K562 (cell line): ENCODE measurements around the gene LRRC74B. TPM values are rescaled to one million over a fixed set of nuclear protein-coding genes. Genes with fewer than 3 reads are reported as not detected.
A peak's percentile ranks its signal among the peaks of the same experiment; 100 is the strongest.

Experiments
- ATAC-seq: fragments of 200-7000 bp; cut with Tn5 transposase; 3 replicates; pipeline ENCODE4 v1.9.1; 2020; ENCODE audit warnings: moderate library complexity
- BruUV-seq: library from RNA; stranded (reverse); fragments of 400-500 nt; replicated peaks from 2 replicates; lab custom pipeline; 2021; lab: Mats Ljungman, UMichigan
- CTCF ChIA-PET: fragments of 300-600 bp; formaldehyde crosslinking; extraction: SDS; loops from one replicate; lab custom pipeline; 2021; ENCODE audit warnings: low intra/inter-chr PET ratio; lab: Yijun Ruan, JAX
- POLR2A ChIA-PET: fragments of 300-600, 350-650 bp; sonication (Branson Sonifier 250); formaldehyde crosslinking; extraction: SDS; loops from one replicate; lab custom pipeline; 2021; ENCODE audit warnings: antibody characterized with exemption, inconsistent platforms; lab: Yijun Ruan, JAX
- DNase-seq, 4 experiments: peaks; one replicate each; pipeline versions ENCODE4 v3.0.0 to v3.0.0-alpha.2; 2011 to 2018; ENCODE audit warnings: low spot score in 3 of 4, mixed read lengths in 3 of 4; ENCODE audit errors: extremely low read depth in 1 of 4
- FAIRE-seq: peaks from 2 replicates; lab custom pipeline; 2011; peaks lifted over from hg19 to GRCh38; lab: Jason Lieb, UNC
- H2AFZ ChIP-seq: 2 replicates; pipeline ENCODE4 v1.6.0; 2011; ENCODE audit warnings: low read depth, low read length, control low read depth, inconsistent platforms
- H3K27ac ChIP-seq: fragments of 200-600 bp; 3 replicates; pipeline ENCODE4 v1.8.0; 2011; ENCODE audit warnings: low read depth, mild to moderate bottlenecking, control low read depth, inconsistent platforms, low read length, moderate library complexity, mixed read lengths; ENCODE audit errors: extremely low read depth
- H3K27me3 ChIP-seq, 2 experiments: fragments of 300-600 bp in 1 of 2; 2 replicates in 1 of 2; 3 replicates in 1 of 2; pipeline versions ENCODE4 v1.6.0 to v1.8.0; 2011; ENCODE audit warnings: inconsistent platforms in 2 of 2, low read length in 2 of 2, mild to moderate bottlenecking in 1 of 2, mixed read lengths in 1 of 2, moderate library complexity in 1 of 2; ENCODE audit not compliant: control insufficient read depth in 2 of 2, insufficient read depth in 2 of 2
- H3K36me3 ChIP-seq: fragments of 300-600 bp; 3 replicates; pipeline ENCODE4 v1.8.0; 2011; ENCODE audit warnings: mild to moderate bottlenecking, low read length, inconsistent platforms; ENCODE audit not compliant: control insufficient read depth, insufficient read depth
- H3K4me1 ChIP-seq, 2 experiments: fragments of 200-600 bp in 1 of 2; replicated peaks in 1 of 2; 2 replicates in 1 of 2; 3 replicates in 1 of 2; pipeline versions ENCODE4 v1.5.1 to v1.8.0; 2011; ENCODE audit warnings: inconsistent platforms in 2 of 2, low read length in 2 of 2, mild to moderate bottlenecking in 1 of 2, mixed read lengths in 1 of 2, moderate library complexity in 1 of 2; ENCODE audit not compliant: control insufficient read depth in 2 of 2, insufficient read depth in 2 of 2
- H3K4me2 ChIP-seq: 2 replicates; pipeline ENCODE4 v1.6.1; 2011; ENCODE audit warnings: low read length, control low read depth, inconsistent platforms, mixed read lengths; ENCODE audit not compliant: insufficient read depth
- H3K4me3 ChIP-seq: fragments of 200-600 bp; sonication (generic), shearing (Covaris generic); 2 replicates; pipeline ENCODE4 v1.5.1; 2016; ENCODE audit warnings: control low read depth, inconsistent platforms
- H3K79me2 ChIP-seq: fragments of 200-600 bp; 3 replicates; pipeline ENCODE4 v1.8.0; 2011; ENCODE audit warnings: low read length, inconsistent platforms; ENCODE audit not compliant: control insufficient read depth, insufficient read depth
- H3K9ac ChIP-seq, 2 experiments: 2 replicates each; pipeline versions ENCODE4 v1.6.0 to v1.6.1; 2011; ENCODE audit warnings: low read depth in 2 of 2, low read length in 2 of 2, control low read depth in 1 of 2, inconsistent platforms in 1 of 2, mild to moderate bottlenecking in 1 of 2, mixed read lengths in 1 of 2; ENCODE audit not compliant: insufficient read depth in 1 of 2
- H3K9me1 ChIP-seq: one replicate; pipeline ENCODE4 v1.6.0; 2011; ENCODE audit warnings: inconsistent platforms, mild to moderate bottlenecking, low read length, moderate library complexity; ENCODE audit not compliant: control insufficient read depth, insufficient read depth
- H3K9me3 ChIP-seq: replicated peaks from 2 replicates; pipeline ENCODE4 v1.5.1; 2011; ENCODE audit warnings: low read depth, low read length, inconsistent platforms; ENCODE audit not compliant: control insufficient read depth, insufficient read depth
- H4K20me1 ChIP-seq: replicated peaks from 2 replicates; pipeline ENCODE4 v1.6.1; 2011; ENCODE audit warnings: low read length, inconsistent platforms, mixed read lengths; ENCODE audit not compliant: control insufficient read depth, insufficient read depth
- ATF6 ChIP-seq: sonication (generic); formaldehyde crosslinking; IDR thresholded peaks from 2 replicates; pipeline ENCODE4 v1.4.0; 2020; ENCODE audit warnings: mild to moderate bottlenecking, missing genetic modification reagents
- BCL6 ChIP-seq: fragments of 250-450 bp; sonication (Bioruptor Pico); IDR thresholded peaks from 2 replicates; pipeline ENCODE4 v1.4.0; 2020
- CBFA2T2 ChIP-seq: fragments of 450-650 bp; conservative IDR thresholded peaks from 2 replicates; pipeline ENCODE4 v1.6.1; 2017; ENCODE audit warnings: mild to moderate bottlenecking
- ESRRB ChIP-seq: fragments of 250-450 bp; sonication (Bioruptor Pico); IDR thresholded peaks from 2 replicates; pipeline ENCODE4 v1.5.0; 2020; ENCODE audit warnings: mild to moderate bottlenecking, moderate library complexity, borderline replicate concordance
- FOS ChIP-seq: IDR thresholded peaks from 3 replicates; pipeline ENCODE4 v1.6.1; 2011; ENCODE audit not compliant: insufficient read length; ENCODE audit errors: extremely low read depth
- FOSL1 ChIP-seq: fragments of 200-800 bp; sonication (Bioruptor generic); conservative IDR thresholded peaks from 2 replicates; pipeline ENCODE4 v1.6.1; 2016; ENCODE audit warnings: missing genetic modification characterization, missing compliant biosample characterization
- GABPB2 ChIP-seq: fragments of 250-450 bp; sonication (Bioruptor Pico); conservative IDR thresholded peaks from 2 replicates; pipeline ENCODE4 v1.5.1; 2021; ENCODE audit warnings: mild to moderate bottlenecking
- KAT2B ChIP-seq: IDR thresholded peaks from one replicate; pipeline ENCODE4 v1.6.1; 2012; ENCODE audit warnings: low read depth, mild to moderate bottlenecking, control low read depth, inconsistent platforms, low read length, moderate library complexity
- L3MBTL2 ChIP-seq: fragments of 450-650 bp; IDR thresholded peaks from 2 replicates; pipeline ENCODE4 v1.6.1; 2016; ENCODE audit warnings: mild to moderate bottlenecking, moderate library complexity
- MBD2 ChIP-seq: sonication (generic); IDR thresholded peaks from 2 replicates; pipeline ENCODE4 v1.6.1; 2016; ENCODE audit warnings: low read depth, borderline replicate concordance
- POLR2AphosphoS2 ChIP-seq: IDR thresholded peaks from 2 replicates; pipeline ENCODE4 v1.6.1; 2012; ENCODE audit warnings: low read length, improper control_type of control experiment
- RBM25 ChIP-seq: fragments of 200-400 bp; formaldehyde crosslinking; IDR thresholded peaks from 2 replicates; pipeline ENCODE4 v1.6.1; 2018; ENCODE audit warnings: low read length, low read depth, moderate library complexity; ENCODE audit not compliant: severe bottlenecking
- SETDB1 ChIP-seq: IDR thresholded peaks from one replicate; pipeline ENCODE4 v1.6.1; 2012; ENCODE audit warnings: low read length, control low read depth, inconsistent platforms
- SIN3B ChIP-seq: fragments of 450-650 bp; IDR thresholded peaks from 2 replicates; pipeline ENCODE4 v1.6.1; 2017; ENCODE audit warnings: low read depth, mild to moderate bottlenecking, moderate library complexity
- TFAM ChIP-seq: fragments of 250-450 bp; sonication (Bioruptor Pico); conservative IDR thresholded peaks from 2 replicates; pipeline ENCODE4 v1.5.0; 2021; ENCODE audit warnings: mild to moderate bottlenecking, moderate library complexity
- ZBTB9 ChIP-seq: fragments of 450-650 bp; formaldehyde crosslinking; IDR thresholded peaks from 2 replicates; pipeline ENCODE4 v1.4.0; 2020; ENCODE audit warnings: mild to moderate bottlenecking, moderate library complexity
- ZNF124 ChIP-seq: sonication (generic); formaldehyde crosslinking; IDR thresholded peaks from 2 replicates; pipeline ENCODE4 v1.8.1; 2022; ENCODE audit warnings: missing genetic modification reagents
- ZNF224 ChIP-seq: sonication (generic); formaldehyde crosslinking; IDR thresholded peaks from 2 replicates; pipeline ENCODE4 v1.8.0; 2022; ENCODE audit warnings: mild to moderate bottlenecking, missing genetic modification reagents
- ZNF445 ChIP-seq: fragments of 250-450 bp; sonication (Bioruptor Pico); IDR thresholded peaks from 2 replicates; pipeline ENCODE4 v1.4.0; 2020; ENCODE audit warnings: low read depth, mild to moderate bottlenecking, moderate library complexity
- ZNF655 ChIP-seq: fragments of 250-450 bp; sonication (Bioruptor Pico); IDR thresholded peaks from 2 replicates; pipeline ENCODE4 v1.5.0; 2021
- WGBS: fragments of 100-300 bp; shearing (Covaris generic); methylation state at CpG from one replicate; pipeline ENCODE4 v1.1.6; 2016; ENCODE audit warnings: low coverage, mixed read lengths; ENCODE audit not compliant: insufficient coverage; ENCODE audit errors: missing lambda C conversion rate; 5-methylcytosine and 5-hydroxymethylcytosine counted together
- in situ Hi-C: fragments of 300-500 bp; cut with MboI; formaldehyde crosslinking; loops from 4 replicates; pipeline ENCODE4 v1.15.0; 2018; ENCODE audit warnings: inconsistent platforms, mixed read lengths
- intact Hi-C: fragments of 100-400 bp; cut with micrococcal nuclease; formaldehyde crosslinking; loops from 2 replicates; pipeline ENCODE4 v1.14.2; 2022
- polyA plus RNA-seq, 8 experiments: library from polyadenylated mRNA; depleted of rRNA in 4 of 8; stranded (reverse) in 5 of 8; unstranded in 3 of 8; fragments of >200 nt; fragmentation: Nextera tagmentation in 2 of 8; fragmentation: Illumina TruSeq in 1 of 8; extraction: Ambion mirVana in 2 of 8; extraction: Trizol in 1 of 8; gene quantifications; 2 replicates each; pipeline versions ENCODE4 v1.2.1 to v1.2.3, GENCODE V29; 2011 to 2014; ENCODE audit warnings: inconsistent platforms in 1 of 8, missing spikeins in 1 of 8
- total RNA-seq, 7 experiments: library from RNA; depleted of rRNA in 6 of 7; stranded (reverse); fragments of >200 nt in 6 of 7; fragmentation: Illumina TruSeq in 2 of 7; extraction: Trizol in 2 of 7; gene quantifications; 2 replicates each; pipeline versions ENCODE4 v1.2.1 to v1.2.3, GENCODE V29; 2011 to 2021; ENCODE audit warnings: low replicate concordance in 1 of 7

Gene LRRC74B
- total and polyA plus RNA-seq, 9 of the 15 experiments (the other 6 are each of a cell fraction or from before 2014, with no cell fraction given) = not detected

GRCh38 chr22:21014202-21014725 lies 31.5 kb upstream of the LRRC74B start:
- intact Hi-C loops (loop anchor here (5.0 kb wide), 1 partner anchor 33 kb away; the partner anchor contains the start of gene LRRC74B), in situ Hi-C loops (no loop called here)
- POLR2A ChIA-PET = interaction anchor here (0.6 to 13.9 kb wide), 16 partner anchors 10 to 627 kb away, joined by 3 to 333 read pairs (median 4); partner anchors contain the start of genes LRRC74B, LZTR1, SLC7A4 and THAP7
- DNase-seq (peak; percentile 100), FAIRE-seq (no peak), ATAC-seq (peak; percentile 91)
- CTCF ChIA-PET = interaction anchor here (0.8 to 1.2 kb wide), 2 partner anchors 13 to 129 kb away, joined by 3 read pairs; partner anchors contain the start of gene THAP7
- H3K27ac ChIP-seq = peak overlapping the region; percentile 67
- H4K20me1 ChIP-seq = peaks cover 12% of the 10 kb centered on the region
- peaks cover 7% of the 10 kb centered on the region for H3K9me1 ChIP-seq
- under 1% methylated on average over 40 of the region's 40 CpGs for WGBS
- H3K9ac ChIP-seq = peak overlapping the region; percentile 52 to 89
- no peaks in the 10 kb centered on the region for H3K9me3 ChIP-seq
- H3K36me3 ChIP-seq = no peaks in the 10 kb centered on the region
- H3K4me3 ChIP-seq = peak overlapping the region; percentile 44
- peak overlapping the region; percentile 91 for H2AFZ ChIP-seq
- H3K27me3 ChIP-seq = no peaks in the 10 kb centered on the region; a peak in 1 of 5 replicates
- peaks cover 26 to 46% of the 10 kb centered on the region in 2 experiments for H3K4me1 ChIP-seq
- peak overlapping the region; percentile 87 for H3K4me2 ChIP-seq
- peaks cover 16% of the 10 kb centered on the region; the same call in 2 of the 3 replicates for H3K79me2 ChIP-seq
- no TSS peak for BruUV-seq
- TF ChIP-seq BCL6 (CRISPR knock-in tag) (no peak), CBFA2T2 (no peak), FOSL1 (no peak), RBM25 (no peak), FOS (no peak), GABPB2 (no peak), KAT2B (no peak), ESRRB (no peak), MBD2 (no peak), TFAM (CRISPR knock-in tag) (no peak), ZNF445 (0 out of 2 replicates have a peak, but pooled peaks have one; percentile 23), SIN3B (no peak), ZNF124 (CRISPR knock-in tag) (no peak), ATF6 (CRISPR knock-in tag) (no peak), ZNF224 (CRISPR knock-in tag) (no peak), L3MBTL2 (no peak), ZNF655 (CRISPR knock-in tag) (no peak), ZBTB9 (peak; percentile 91), POLR2AphosphoS2 (no peak), SETDB1 (peak; percentile 54)
